Fibroblast of villous mesenchyme (primary cell): ENCODE results near the gene TOMM7. TPM values are rescaled to one million over a fixed set of nuclear protein-coding genes. Genes with fewer than 3 reads are reported as not detected.

Experiments used
- DNase-seq: peaks from one replicate; pipeline ENCODE4 v3.0.0-alpha.2; 2010; ENCODE audit warnings: low read depth
- H3K4me3 ChIP-seq: 2 replicates; pipeline ENCODE4 v1.5.1; 2011; ENCODE audit warnings: low read depth, mild to moderate bottlenecking, low read length
- small RNA-seq: library from RNA; depleted of rRNA; stranded (forward); fragments of <200 nt; gene quantifications from one replicate; pipeline ENCODE3, GENCODE V24; 2012
- total RNA-seq: library from RNA; depleted of rRNA; stranded (reverse); fragments of >200 nt; gene quantifications from 2 replicates; pipeline ENCODE4 v1.2.3, GENCODE V29; 2012
- TF ChIP-seq, protein P1 (sequence below): IDR thresholded peaks from 2 replicates; pipeline ENCODE4 v1.5.1; 2012; ENCODE audit warnings: low read depth, mild to moderate bottlenecking, low read length; ENCODE audit not compliant: insufficient read depth

The TOMM7 gene
- total RNA-seq, 1 donor: 135 TPM

DNA sequence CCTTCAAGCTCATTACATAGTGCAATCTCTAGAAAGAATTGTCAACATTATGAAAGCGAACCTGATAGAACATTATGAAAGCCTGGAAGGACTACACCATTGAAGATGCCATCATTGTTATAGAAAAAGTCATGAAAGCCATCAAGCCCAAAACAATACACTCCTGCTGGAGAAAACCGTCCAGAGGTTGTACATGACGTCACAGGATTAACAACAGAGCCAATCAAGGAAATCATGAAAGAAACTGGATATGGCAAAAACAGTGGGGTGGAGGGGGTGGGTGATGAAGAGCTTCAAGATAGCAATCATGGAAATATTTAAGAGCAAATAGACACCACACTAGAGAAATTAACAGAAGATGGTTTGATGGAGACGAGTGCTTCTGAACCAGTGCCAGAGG, 45.7 kb downstream of the TOMM7 start:
- TF ChIP-seq, protein P1, sequence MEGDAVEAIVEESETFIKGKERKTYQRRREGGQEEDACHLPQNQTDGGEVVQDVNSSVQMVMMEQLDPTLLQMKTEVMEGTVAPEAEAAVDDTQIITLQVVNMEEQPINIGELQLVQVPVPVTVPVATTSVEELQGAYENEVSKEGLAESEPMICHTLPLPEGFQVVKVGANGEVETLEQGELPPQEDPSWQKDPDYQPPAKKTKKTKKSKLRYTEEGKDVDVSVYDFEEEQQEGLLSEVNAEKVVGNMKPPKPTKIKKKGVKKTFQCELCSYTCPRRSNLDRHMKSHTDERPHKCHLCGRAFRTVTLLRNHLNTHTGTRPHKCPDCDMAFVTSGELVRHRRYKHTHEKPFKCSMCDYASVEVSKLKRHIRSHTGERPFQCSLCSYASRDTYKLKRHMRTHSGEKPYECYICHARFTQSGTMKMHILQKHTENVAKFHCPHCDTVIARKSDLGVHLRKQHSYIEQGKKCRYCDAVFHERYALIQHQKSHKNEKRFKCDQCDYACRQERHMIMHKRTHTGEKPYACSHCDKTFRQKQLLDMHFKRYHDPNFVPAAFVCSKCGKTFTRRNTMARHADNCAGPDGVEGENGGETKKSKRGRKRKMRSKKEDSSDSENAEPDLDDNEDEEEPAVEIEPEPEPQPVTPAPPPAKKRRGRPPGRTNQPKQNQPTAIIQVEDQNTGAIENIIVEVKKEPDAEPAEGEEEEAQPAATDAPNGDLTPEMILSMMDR: no peak
- DNase-seq: no peak
- no peak overlapping the region for H3K4me3 ChIP-seq

DNA sequence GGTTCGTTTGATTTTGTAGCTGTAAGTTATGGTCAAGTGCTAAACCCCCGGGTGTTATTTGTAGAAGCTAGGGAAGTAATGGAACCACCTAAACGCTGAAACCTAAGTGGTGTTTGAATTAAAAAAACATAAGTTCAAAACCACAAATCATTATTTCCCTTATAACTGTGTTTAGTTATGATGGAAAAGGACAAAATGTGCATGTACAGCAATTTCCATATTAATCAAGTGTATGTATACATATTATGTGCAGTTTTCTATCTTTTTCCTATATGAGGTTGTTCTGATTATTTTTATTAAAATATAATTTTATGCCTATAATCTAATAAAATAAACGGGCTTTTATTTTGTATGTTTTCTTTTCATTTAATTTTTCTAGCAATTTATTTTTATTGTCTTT, 49.8 kb downstream of the TOMM7 start:
- TF ChIP-seq, protein P1: no peak
- H3K4me3 ChIP-seq: no peak overlapping the region
- DNase-seq: no peak

DNA sequence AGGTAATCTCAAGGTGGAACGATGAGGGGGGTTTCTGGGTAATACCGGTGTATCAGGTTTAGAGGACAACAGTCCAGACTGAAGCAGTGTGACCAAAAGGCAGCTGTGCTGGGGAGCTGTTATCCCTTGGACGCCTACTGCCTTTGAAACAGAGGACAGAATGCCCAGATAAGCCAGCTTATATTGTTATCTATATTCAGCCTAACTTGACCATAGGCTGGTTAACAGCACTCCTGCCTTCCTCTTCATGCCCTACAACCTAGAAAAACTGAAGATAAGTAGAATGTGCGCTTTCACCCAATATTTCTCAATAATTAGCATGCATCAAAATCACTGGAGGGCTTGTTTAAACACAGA, 50.8 kb downstream of the TOMM7 start:
- no peak overlapping the region for H3K4me3 ChIP-seq
- TF ChIP-seq, protein P1: no peak
- no peak for DNase-seq

DNA sequence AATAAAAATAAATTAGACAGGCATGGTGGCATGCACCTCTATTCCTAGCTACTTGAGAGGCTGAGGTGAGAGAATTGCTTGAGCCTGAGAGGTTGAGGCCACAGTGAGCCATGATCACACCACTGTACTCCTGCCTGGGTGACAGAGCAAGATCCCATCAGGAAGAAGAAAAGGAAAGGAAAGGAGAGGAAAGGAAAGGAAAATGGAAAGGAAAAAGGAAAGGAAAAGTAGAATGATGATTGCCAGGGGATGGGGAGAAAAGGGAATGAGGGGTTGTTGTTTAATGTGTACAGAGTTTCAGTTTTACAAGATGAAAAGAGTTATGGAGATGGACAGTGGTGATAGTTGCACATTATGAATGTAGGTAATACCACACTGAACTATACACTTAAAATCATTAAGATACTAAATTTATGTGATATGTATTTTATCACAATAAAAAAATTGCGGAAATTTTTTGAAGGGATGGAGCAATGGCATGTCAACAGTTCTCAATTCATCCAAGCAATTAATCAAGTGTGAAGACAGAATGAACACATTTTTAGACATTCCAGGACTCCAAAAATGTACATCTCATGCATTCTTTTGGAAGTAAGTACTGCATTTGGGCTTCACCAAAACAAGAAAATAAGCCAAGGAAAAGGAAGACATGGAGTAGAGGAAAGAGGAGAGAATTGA, 51.3 kb downstream of the TOMM7 start:
- no peak overlapping the region for H3K4me3 ChIP-seq
- TF ChIP-seq, protein P1: no peak

DNA sequence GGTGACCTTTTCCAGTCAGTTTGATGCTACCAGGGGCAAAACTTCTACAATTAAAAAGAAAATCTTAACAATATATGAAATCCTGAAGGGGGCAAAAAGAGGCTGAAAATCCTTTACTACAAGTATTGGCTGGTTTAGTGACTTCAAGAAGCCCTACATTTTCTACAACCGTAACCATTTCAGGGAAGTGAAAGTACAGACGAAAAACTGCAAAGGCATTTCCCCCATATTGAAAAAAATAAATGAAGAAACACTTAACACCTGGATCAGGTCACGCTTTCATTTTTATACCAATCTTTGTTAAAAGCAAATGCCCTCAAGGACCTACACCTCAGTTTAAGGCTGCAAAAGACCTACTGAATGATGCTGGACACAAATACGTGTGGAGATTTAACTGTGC, 57.0 kb downstream of the TOMM7 start:
- DNase-seq: no peak
- TF ChIP-seq, protein P1: no peak
- no peak overlapping the region for H3K4me3 ChIP-seq

More for the DNA sequence above, 51.3 kb downstream of the TOMM7 start:
- no peak for DNase-seq

Small RNA genes lying within 50 kb of the gene (small RNA-seq; reads per million reads assigned to genes)
- gene SNORD93: 198 reads per million, percentile 98 among the genes with 10 or more reads in this experiment

Other genes starting within 250 kb of the TOMM7 start
- 19.6 and 29.4 TPM in 2 replicates for gene IL6, start 95.6 kb downstream of the TOMM7 start, total RNA-seq
- 59.3 and 69.1 TPM in 2 replicates for gene HYCC1, start 191.3 kb upstream of the TOMM7 start, total RNA-seq